Left ventricle myocardium inferior (tissue), 1 donor: ENCODE results near the gene TMEM175. TPM values are rescaled to one million over a fixed set of nuclear protein-coding genes. Genes with fewer than 3 reads are reported as not detected.

ENCODE experiments used
- DNase-seq: peaks from one replicate; pipeline ENCODE4 v3.0.0-alpha.2; 2020
- H3K27ac ChIP-seq: fragments of 200-600 bp; replicated peaks from 2 replicates; pipeline ENCODE4 v1.8.0; 2021
- H3K27me3 ChIP-seq: fragments of 200-600 bp; 2 replicates; pipeline ENCODE4 v1.8.0; 2021; ENCODE audit warnings: low read depth
- H3K36me3 ChIP-seq: fragments of 200-600 bp; 2 replicates; pipeline ENCODE4 v1.8.0; 2021
- H3K4me1 ChIP-seq: fragments of 200-600 bp; 2 replicates; pipeline ENCODE4 v1.8.0; 2021
- H3K4me3 ChIP-seq: fragments of 200-600 bp; 2 replicates; pipeline ENCODE4 v1.8.0; 2021; ENCODE audit warnings: mild to moderate bottlenecking, moderate library complexity
- H3K9me3 ChIP-seq: fragments of 200-600 bp; replicated peaks from 2 replicates; pipeline ENCODE4 v1.8.0; 2021
- intact Hi-C: fragments of 100-400 bp; cut with micrococcal nuclease; formaldehyde crosslinking; loops from one replicate; pipeline ENCODE4 v1.11.0; 2022
- total RNA-seq: library from RNA; stranded (reverse); fragmentation: NEBNext Ultra II Directional; extraction: Animal tissue kit (Norgen Biotek cat#: 25700); gene quantifications from one replicate; pipeline ENCODE4 v1.2.1, GENCODE V29; 2021
- TF ChIP-seq, protein P1 (sequence below): fragments of 200-600 bp; IDR thresholded peaks from 2 replicates; pipeline ENCODE4 v1.8.0; 2021; ENCODE audit warnings: antibody characterized with exemption, mild to moderate bottlenecking, borderline replicate concordance
- donor health status: DM: no; HTN: yes; CAD: no; lungs with severe emphysema.

Gene TMEM175
- total RNA-seq, 1 donor from 2014 or later: 20.3 TPM

DNA sequence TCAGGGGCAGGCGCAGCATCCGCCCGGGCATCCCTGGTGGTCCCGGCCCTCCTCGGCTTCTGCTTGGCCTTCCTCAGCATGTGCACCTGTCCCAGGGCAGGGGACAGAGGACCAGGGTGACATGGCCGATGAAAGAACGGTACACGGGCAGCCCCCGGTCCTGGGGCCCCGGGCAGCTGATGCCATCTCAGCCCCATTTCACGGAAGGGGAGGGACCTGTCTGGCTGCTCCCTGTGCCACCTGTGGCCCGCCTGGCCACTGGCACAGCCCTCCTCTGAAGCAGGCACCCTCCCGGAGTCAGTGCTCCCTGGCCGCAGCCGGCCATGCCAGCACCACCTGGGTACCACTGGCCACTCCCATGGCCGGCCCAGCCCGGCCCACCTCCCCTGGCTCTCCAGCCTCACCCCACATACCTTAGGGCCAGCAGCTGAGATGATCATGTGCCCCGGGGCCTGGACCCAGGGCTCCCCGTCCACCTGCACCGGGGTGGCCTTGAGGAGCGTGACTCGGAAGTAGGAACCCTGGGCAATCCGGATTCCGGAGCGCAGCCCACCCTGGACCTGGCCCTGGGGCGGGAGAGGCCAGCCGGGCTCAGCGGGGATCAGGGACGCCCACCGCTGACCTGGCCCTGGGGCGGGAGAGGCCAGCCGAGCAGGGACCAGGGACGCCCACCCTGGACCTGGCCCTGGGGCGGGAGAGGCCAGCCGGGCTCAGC is 28.5 kb downstream of the TMEM175 start:
- no peak overlapping the region for H3K27ac ChIP-seq
- H3K4me1 ChIP-seq: no peaks in the 10 kb centered on the region
- intact Hi-C loops: no loop called here
- H3K27me3 ChIP-seq: no peaks in the 10 kb centered on the region
- H3K9me3 ChIP-seq: no peaks in the 10 kb centered on the region
- no peak for DNase-seq
- H3K4me3 ChIP-seq: no peak overlapping the region
- TF ChIP-seq, protein P1, sequence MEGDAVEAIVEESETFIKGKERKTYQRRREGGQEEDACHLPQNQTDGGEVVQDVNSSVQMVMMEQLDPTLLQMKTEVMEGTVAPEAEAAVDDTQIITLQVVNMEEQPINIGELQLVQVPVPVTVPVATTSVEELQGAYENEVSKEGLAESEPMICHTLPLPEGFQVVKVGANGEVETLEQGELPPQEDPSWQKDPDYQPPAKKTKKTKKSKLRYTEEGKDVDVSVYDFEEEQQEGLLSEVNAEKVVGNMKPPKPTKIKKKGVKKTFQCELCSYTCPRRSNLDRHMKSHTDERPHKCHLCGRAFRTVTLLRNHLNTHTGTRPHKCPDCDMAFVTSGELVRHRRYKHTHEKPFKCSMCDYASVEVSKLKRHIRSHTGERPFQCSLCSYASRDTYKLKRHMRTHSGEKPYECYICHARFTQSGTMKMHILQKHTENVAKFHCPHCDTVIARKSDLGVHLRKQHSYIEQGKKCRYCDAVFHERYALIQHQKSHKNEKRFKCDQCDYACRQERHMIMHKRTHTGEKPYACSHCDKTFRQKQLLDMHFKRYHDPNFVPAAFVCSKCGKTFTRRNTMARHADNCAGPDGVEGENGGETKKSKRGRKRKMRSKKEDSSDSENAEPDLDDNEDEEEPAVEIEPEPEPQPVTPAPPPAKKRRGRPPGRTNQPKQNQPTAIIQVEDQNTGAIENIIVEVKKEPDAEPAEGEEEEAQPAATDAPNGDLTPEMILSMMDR: no peak
- H3K36me3 ChIP-seq: peaks cover 41% of the 10 kb centered on the region

DNA sequence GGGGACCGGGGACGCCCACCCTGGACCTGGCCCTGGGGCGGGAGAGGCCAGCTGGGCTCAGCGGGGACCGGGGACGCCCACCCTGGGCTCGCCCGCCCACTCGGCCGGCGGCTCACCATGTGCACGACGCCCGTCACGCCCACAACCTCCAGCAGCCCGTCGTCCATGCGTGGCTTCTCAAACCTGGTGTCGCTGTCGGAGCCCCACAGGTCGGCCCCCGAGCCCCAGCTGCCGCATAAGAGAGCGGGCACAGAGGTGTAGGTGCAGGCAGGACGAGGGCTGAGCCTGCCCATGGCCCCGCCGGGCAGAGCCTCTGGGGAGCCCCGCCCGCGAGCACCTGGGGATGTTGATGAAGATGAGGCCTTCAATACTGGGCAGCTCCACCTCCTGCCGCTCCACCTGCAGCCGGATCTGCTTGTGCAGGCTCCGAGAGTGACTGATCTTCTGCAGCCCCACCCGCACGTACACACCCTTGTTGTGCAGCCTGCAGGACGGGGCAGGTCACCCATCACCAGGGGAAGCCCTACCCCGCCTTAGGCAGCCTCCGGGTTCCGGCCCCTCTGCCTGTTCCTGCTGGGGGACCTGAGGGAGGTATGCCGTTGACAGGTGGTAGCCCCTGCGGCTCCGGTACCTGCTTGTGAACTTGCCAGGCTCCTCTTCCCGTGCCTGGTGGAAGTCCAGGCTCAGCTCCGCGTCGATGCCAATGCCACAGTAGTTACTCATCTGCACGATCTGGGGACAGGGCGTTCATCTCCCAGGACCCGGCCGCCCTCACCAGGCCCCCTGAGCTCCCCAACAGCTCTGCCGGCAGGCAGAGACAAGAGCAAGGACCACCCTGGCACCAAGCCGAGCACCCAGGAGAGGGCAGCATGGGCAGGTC is 29.3 kb downstream of the TMEM175 start:
- DNase-seq: no peak

DNA sequence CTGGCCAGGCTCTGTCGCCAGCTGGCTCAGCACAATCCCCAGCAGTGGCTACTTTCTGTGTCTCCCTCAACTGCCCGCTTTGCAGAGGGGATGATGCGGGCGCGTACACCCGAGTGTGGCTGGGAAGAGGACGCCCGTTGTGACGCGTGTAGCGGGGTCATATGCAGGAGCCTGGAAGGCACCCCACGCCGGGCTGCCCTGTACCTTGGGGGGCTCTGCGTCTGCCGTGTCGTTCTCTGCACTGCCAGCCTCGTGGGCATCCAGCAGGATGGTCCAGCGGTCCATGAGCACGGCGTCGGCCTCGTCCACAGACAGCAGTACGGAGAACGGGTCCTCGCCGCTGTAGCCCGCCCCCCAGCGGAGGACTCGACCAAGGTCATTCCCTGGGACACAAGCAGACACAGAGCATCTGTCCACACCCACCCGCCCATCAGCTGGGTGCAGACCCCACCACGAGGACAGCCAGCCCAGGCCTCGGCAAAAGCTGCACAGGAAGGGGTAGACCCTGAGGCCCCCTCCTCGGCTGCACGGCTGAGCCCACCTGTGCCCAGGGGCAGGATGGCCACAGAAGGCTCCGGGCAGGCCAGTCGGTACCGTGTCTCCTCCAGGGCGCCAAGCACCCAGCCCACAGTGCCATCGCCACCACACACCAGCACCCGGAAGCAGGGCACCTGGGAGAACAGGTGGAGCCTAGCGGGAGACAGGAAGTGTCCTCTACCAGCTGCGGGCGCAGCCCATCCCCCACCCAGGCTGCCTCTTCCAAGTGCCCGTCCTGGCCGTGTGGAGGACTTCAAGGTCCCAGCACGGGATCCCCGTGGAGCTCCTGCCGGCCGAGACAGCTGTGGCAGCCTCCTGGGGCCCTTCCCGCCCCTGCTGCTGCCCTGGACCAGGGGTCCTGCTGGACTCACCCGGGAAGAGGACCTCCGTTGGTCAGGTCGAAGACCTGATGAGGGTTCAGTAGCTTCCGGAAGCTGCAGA is 30.3 kb downstream of the TMEM175 start:
- Histone ChIP-seq H3K27ac (no peak overlapping the region), H3K9me3 (no peaks in the 10 kb centered on the region), H3K36me3 (peaks cover 55% of the 10 kb centered on the region), H3K27me3 (peaks cover 2% of the 10 kb centered on the region), H3K4me1 (peaks cover 2% of the 10 kb centered on the region), H3K4me3 (no peak overlapping the region)
- TF ChIP-seq, protein P1: no peak
- DNase-seq: no peak
- intact Hi-C loops: no loop called here

More for the DNA sequence above, 29.3 kb downstream of the TMEM175 start:
- no peak overlapping the region for H3K27ac ChIP-seq
- no peaks in the 10 kb centered on the region for H3K27me3 ChIP-seq
- intact Hi-C loops: no loop called here
- H3K4me3 ChIP-seq: no peak overlapping the region
- TF ChIP-seq, protein P1: no peak
- peaks cover 49% of the 10 kb centered on the region for H3K36me3 ChIP-seq
- no peaks in the 10 kb centered on the region for H3K4me1 ChIP-seq
- H3K9me3 ChIP-seq: no peaks in the 10 kb centered on the region

DNA sequence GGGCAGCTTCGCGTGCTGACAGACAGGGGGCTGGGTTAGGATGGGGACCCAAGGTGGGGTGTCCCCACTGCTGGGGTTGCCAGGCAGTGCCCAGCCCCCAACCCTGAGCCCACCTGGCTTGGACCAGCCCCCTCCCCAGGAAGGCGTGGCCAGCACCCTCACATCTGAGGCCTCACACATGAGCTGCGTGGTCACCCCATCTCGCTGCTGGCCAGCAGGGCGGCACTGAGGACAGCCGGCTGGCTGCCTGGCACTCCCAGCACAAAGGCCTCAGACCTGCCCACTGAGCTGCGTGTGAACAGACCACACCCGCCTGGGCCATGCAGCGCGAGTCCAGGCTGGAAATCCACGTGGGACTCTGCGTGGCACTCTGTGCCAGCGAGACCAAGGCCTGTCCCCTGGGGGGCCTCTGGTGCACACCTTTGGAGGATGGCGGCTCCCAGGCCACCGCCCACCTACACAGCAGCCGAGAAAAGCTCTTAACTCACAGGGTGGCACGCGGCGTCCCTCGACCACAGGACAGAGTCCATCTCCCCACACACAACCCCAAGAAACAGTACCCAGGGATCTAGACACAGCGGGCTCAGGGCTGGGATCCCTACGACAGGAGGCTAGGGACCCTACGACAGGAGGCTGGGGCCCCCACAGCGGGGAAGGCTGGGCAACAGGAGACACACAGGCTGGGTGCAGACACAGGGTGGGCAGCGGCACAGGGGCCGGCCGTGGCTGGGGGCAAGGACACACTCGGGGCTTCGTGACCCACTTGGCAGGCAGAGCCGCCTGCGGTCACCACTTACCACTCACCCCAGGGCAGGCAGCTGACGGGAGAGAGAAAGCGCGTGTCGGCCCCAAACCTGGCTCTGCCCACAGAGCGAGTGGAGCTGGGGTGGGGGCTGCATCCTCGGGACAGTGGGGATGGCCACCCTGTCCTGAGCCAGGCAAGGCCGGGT is 31.3 kb downstream of the TMEM175 start:
- Histone ChIP-seq H3K27ac (no peak overlapping the region), H3K4me3 (no peak overlapping the region), H3K36me3 (peaks cover 45% of the 10 kb centered on the region), H3K4me1 (peaks cover 12% of the 10 kb centered on the region), H3K27me3 (peaks cover 11% of the 10 kb centered on the region), H3K9me3 (no peaks in the 10 kb centered on the region)
- DNase-seq: no peak
- TF ChIP-seq, protein P1: no peak
- intact Hi-C loops: no loop called here
